ENCODE results near the gene OPCML. TPM values are rescaled to one million over a fixed set of nuclear protein-coding genes. Genes with fewer than 3 reads are reported as not detected.

The OPCML gene
- total RNA-seq, 5 donors from 2014 or later (not counting 1 experiment from before 2014, with no cell fraction given): not detected

DNA sequence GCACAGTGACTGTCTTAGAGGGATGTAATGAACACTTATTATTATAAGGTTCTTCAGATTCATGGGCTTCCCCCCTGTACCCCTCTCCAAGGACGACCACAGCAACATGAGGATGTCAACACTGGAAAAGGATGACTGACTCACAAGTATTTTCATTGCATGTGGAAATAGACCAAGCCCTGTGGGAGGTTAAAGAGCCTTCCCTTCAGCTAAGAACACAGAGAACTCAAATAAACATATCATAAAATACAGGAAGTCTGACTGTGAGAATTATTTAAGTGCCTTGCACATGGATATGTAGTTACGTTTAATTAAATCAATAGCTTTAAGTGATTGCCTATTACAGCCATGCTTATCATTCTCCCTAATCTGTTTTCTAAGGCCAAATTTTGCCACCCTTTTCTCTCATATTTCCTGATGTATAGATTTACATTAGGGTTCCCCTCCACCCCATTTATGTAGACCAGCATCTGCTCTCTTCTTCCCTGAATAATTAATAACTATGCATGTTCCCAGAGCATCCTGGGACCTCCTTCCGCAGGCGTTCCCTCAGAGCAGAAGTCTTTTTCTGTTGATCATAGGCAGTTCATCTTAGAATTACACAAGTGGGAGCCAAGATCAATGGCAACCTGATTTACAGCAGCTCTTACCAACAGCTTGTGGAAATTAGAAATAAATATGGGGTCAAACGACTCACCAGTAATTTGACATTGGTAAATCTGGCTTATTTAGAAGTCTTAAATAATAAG, 226.9 kb downstream of the OPCML start:
- DNase-seq (no peak), ATAC-seq (replicated peaks in 1 of 4) (no peak)
- H3K27ac Mint-ChIP-seq: no peak overlapping the region
- H3K9me3 ChIP-seq: no peaks in the 10 kb centered on the region
- no peaks in the 10 kb centered on the region for H3K36me3 ChIP-seq (ENCODE audit: control insufficient read depth in 2 of 2, extremely low read depth in 1 of 2, insufficient read depth in 1 of 2, low read length in 1 of 2)
- ChIA-PET POLR2A (no interaction called here), CTCF (no interaction called here)
- no peak overlapping the region for H3K4me3 ChIP-seq (ENCODE audit: control insufficient read depth in 1 of 2, extremely low read depth in 1 of 2, low read length in 1 of 2)
- no peaks in the 10 kb centered on the region for H3K4me1 ChIP-seq (ENCODE audit: control insufficient read depth in 1 of 2, extremely low read depth in 1 of 2, insufficient read depth in 2 of 2, low read length in 2 of 2)
- peaks cover 0 to 5% (median 5%) of the 10 kb centered on the region in 3 donors for H3K9me3 Mint-ChIP-seq
- H3K27me3 Mint-ChIP-seq: no peaks in the 10 kb centered on the region
- H3K36me3 Mint-ChIP-seq: no peaks in the 10 kb centered on the region
- no peaks in the 10 kb centered on the region for H3K27me3 ChIP-seq (replicated peaks in 1 of 2; ENCODE audit: control insufficient read depth in 2 of 2, extremely low read depth in 1 of 2, insufficient read depth in 2 of 2, low read length in 1 of 2)
- no peak overlapping the region for H3K27ac ChIP-seq (ENCODE audit: low read length)
- no CpG with 5 or more reads among the region's 5 CpGs for WGBS (ENCODE audit: insufficient coverage)
- H3K4me1 Mint-ChIP-seq: no peaks in the 10 kb centered on the region
- H3K4me3 Mint-ChIP-seq: no peak overlapping the region

DNA sequence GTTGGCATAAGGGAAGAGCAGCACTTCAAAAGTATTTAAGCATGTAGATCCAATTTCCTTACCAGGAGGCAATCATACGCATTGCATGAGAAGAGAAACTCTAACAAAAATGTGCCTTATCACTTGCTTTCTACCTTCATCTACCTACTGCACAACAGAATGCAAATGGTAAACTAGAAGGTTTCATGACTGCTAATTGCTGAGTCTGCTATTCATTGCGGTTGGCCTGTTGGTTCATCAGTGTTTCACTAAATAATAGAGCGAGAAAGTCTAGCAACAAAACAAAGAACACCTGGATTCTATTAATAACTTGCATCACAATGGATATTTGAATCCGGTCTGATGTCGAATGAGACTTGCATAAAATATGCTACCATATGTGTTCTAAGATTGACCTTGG, 229.0 kb downstream of the OPCML start:
- POLR2A ChIA-PET: no interaction called here

DNA sequence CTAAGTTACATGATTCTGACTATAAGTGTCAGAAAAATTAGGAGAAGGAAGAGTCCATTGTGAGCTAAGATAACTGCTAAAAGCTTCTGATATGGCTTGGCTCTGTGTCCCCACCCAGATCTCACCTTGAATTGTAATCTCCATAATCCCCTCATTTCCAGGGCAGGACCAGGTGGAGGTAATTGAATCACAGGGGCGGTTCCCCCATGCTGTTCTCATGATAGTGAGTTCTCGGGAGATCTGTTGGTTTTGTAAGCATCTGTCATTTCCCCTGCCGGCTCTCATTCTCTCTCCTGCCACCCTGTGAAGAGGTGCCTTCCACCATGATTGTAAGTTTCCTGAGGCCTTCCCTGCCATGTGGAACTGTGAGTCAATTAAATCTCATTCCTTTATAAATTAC, 230.2 kb downstream of the OPCML start:
- H3K27ac Mint-ChIP-seq: no peak overlapping the region
- WGBS (ENCODE audit: insufficient coverage): 0% methylated on average over 1 of the region's 3 CpGs
- H3K4me3 Mint-ChIP-seq: no peak overlapping the region
- Histone ChIP-seq H3K36me3 (ENCODE audit: control insufficient read depth in 2 of 2, extremely low read depth in 1 of 2, insufficient read depth in 1 of 2, low read length in 1 of 2) (no peaks in the 10 kb centered on the region), H3K4me1 (ENCODE audit: control insufficient read depth in 1 of 2, extremely low read depth in 1 of 2, insufficient read depth in 2 of 2, low read length in 2 of 2) (no peaks in the 10 kb centered on the region), H3K27me3 (replicated peaks in 1 of 2; ENCODE audit: control insufficient read depth in 2 of 2, extremely low read depth in 1 of 2, insufficient read depth in 2 of 2, low read length in 1 of 2) (no peaks in the 10 kb centered on the region), H3K9me3 (no peaks in the 10 kb centered on the region), H3K27ac (ENCODE audit: low read length) (no peak overlapping the region), H3K4me3 (ENCODE audit: control insufficient read depth in 1 of 2, extremely low read depth in 1 of 2, low read length in 1 of 2) (no peak overlapping the region)
- POLR2A ChIA-PET: no interaction called here
- H3K9me3 Mint-ChIP-seq: peaks cover 0 to 5% (median 0%) of the 10 kb centered on the region in 3 donors
- H3K36me3 Mint-ChIP-seq: no peaks in the 10 kb centered on the region
- no peaks in the 10 kb centered on the region for H3K27me3 Mint-ChIP-seq
- CTCF ChIA-PET: no interaction called here
- no peaks in the 10 kb centered on the region for H3K4me1 Mint-ChIP-seq
- no peak for DNase-seq
- no peak for ATAC-seq (replicated peaks in 1 of 4)

More for the DNA sequence above, 229.0 kb downstream of the OPCML start:
- Mint-ChIP-seq H3K4me3 (no peak overlapping the region), H3K9me3 (peaks cover 0 to 5% (median 0%) of the 10 kb centered on the region in 3 donors), H3K27ac (no peak overlapping the region), H3K27me3 (no peaks in the 10 kb centered on the region), H3K36me3 (no peaks in the 10 kb centered on the region), H3K4me1 (no peaks in the 10 kb centered on the region)
- H3K27ac ChIP-seq (ENCODE audit: low read length): no peak overlapping the region
- WGBS (ENCODE audit: insufficient coverage): 94% methylated on average over 3 of the region's 5 CpGs
- no peaks in the 10 kb centered on the region for H3K9me3 ChIP-seq
- H3K4me3 ChIP-seq (ENCODE audit: control insufficient read depth in 1 of 2, extremely low read depth in 1 of 2, low read length in 1 of 2): no peak overlapping the region
- CTCF ChIA-PET: no interaction called here
- ATAC-seq (replicated peaks in 1 of 4): no peak
- DNase-seq: no peak
- no peaks in the 10 kb centered on the region for H3K36me3 ChIP-seq (ENCODE audit: control insufficient read depth in 2 of 2, extremely low read depth in 1 of 2, insufficient read depth in 1 of 2, low read length in 1 of 2)
- no peaks in the 10 kb centered on the region for H3K27me3 ChIP-seq (replicated peaks in 1 of 2; ENCODE audit: control insufficient read depth in 2 of 2, extremely low read depth in 1 of 2, insufficient read depth in 2 of 2, low read length in 1 of 2)
- no peaks in the 10 kb centered on the region for H3K4me1 ChIP-seq (ENCODE audit: control insufficient read depth in 1 of 2, extremely low read depth in 1 of 2, insufficient read depth in 2 of 2, low read length in 2 of 2)

GRCh38 chr11:133300666-133301065, 231.6 kb downstream of the OPCML start:
- no peaks in the 10 kb centered on the region for H3K9me3 ChIP-seq
- Mint-ChIP-seq H3K4me1 (no peaks in the 10 kb centered on the region), H3K27ac (no peak overlapping the region), H3K9me3 (peaks cover 0 to 3% (median 0%) of the 10 kb centered on the region in 3 donors), H3K27me3 (no peaks in the 10 kb centered on the region), H3K36me3 (no peaks in the 10 kb centered on the region), H3K4me3 (no peak overlapping the region)
- no peak overlapping the region for H3K27ac ChIP-seq (ENCODE audit: low read length)
- no peaks in the 10 kb centered on the region for H3K27me3 ChIP-seq (replicated peaks in 1 of 2; ENCODE audit: control insufficient read depth in 2 of 2, extremely low read depth in 1 of 2, insufficient read depth in 2 of 2, low read length in 1 of 2)
- CTCF ChIA-PET: no interaction called here
- POLR2A ChIA-PET: no interaction called here
- H3K36me3 ChIP-seq (ENCODE audit: control insufficient read depth in 2 of 2, extremely low read depth in 1 of 2, insufficient read depth in 1 of 2, low read length in 1 of 2): no peaks in the 10 kb centered on the region
- WGBS (ENCODE audit: insufficient coverage): 92% methylated on average over 2 of the region's 3 CpGs
- no peak for ATAC-seq (replicated peaks in 1 of 4)
- no peak for DNase-seq
- H3K4me1 ChIP-seq (ENCODE audit: control insufficient read depth in 1 of 2, extremely low read depth in 1 of 2, insufficient read depth in 2 of 2, low read length in 2 of 2): no peaks in the 10 kb centered on the region
- no peak overlapping the region for H3K4me3 ChIP-seq (ENCODE audit: control insufficient read depth in 1 of 2, extremely low read depth in 1 of 2, low read length in 1 of 2)

GRCh38 chr11:133291780-133292179, 240.5 kb downstream of the OPCML start:
- ATAC-seq (replicated peaks in 1 of 4): no peak
- 78% methylated on average over 6 of the region's 7 CpGs for WGBS (ENCODE audit: insufficient coverage)

GRCh38 chr11:133285359-133285758, 246.9 kb downstream of the OPCML start:
- H3K4me1 ChIP-seq (ENCODE audit: control insufficient read depth in 1 of 2, extremely low read depth in 1 of 2, insufficient read depth in 2 of 2, low read length in 2 of 2): no peaks in the 10 kb centered on the region
- Mint-ChIP-seq H3K36me3 (no peaks in the 10 kb centered on the region), H3K27ac (no peak overlapping the region), H3K4me1 (no peaks in the 10 kb centered on the region), H3K9me3 (peaks cover 0 to 7% (median 4%) of the 10 kb centered on the region in 3 donors), H3K27me3 (no peaks in the 10 kb centered on the region), H3K4me3 (no peak overlapping the region)
- no peak for DNase-seq
- ATAC-seq (replicated peaks in 1 of 4): no peak
- H3K27me3 ChIP-seq (replicated peaks in 1 of 2; ENCODE audit: control insufficient read depth in 2 of 2, extremely low read depth in 1 of 2, insufficient read depth in 2 of 2, low read length in 1 of 2): no peaks in the 10 kb centered on the region
- ChIA-PET CTCF (no interaction called here), POLR2A (no interaction called here)
- WGBS (ENCODE audit: insufficient coverage): 82% methylated on average over 4 of the region's 6 CpGs
- H3K4me3 ChIP-seq (ENCODE audit: control insufficient read depth in 1 of 2, extremely low read depth in 1 of 2, low read length in 1 of 2): no peak overlapping the region
- no peaks in the 10 kb centered on the region for H3K9me3 ChIP-seq
- no peaks in the 10 kb centered on the region for H3K36me3 ChIP-seq (ENCODE audit: control insufficient read depth in 2 of 2, extremely low read depth in 1 of 2, insufficient read depth in 1 of 2, low read length in 1 of 2)
- no peak overlapping the region for H3K27ac ChIP-seq (ENCODE audit: low read length)

More at GRCh38 chr11:133291780-133292179, 240.5 kb downstream of the OPCML start:
- H3K9me3 ChIP-seq: no peaks in the 10 kb centered on the region
- H3K36me3 ChIP-seq (ENCODE audit: control insufficient read depth in 2 of 2, extremely low read depth in 1 of 2, insufficient read depth in 1 of 2, low read length in 1 of 2): no peaks in the 10 kb centered on the region
- POLR2A ChIA-PET: no interaction called here
- Mint-ChIP-seq H3K27me3 (no peaks in the 10 kb centered on the region), H3K36me3 (no peaks in the 10 kb centered on the region), H3K4me3 (no peak overlapping the region), H3K27ac (no peak overlapping the region), H3K4me1 (no peaks in the 10 kb centered on the region), H3K9me3 (peaks cover 0 to 4% (median 0%) of the 10 kb centered on the region in 3 donors)
- DNase-seq: no peak
- H3K27me3 ChIP-seq (replicated peaks in 1 of 2; ENCODE audit: control insufficient read depth in 2 of 2, extremely low read depth in 1 of 2, insufficient read depth in 2 of 2, low read length in 1 of 2): no peaks in the 10 kb centered on the region
- H3K27ac ChIP-seq (ENCODE audit: low read length): no peak overlapping the region
- CTCF ChIA-PET: no interaction called here
- no peak overlapping the region for H3K4me3 ChIP-seq (ENCODE audit: control insufficient read depth in 1 of 2, extremely low read depth in 1 of 2, low read length in 1 of 2)
- no peaks in the 10 kb centered on the region for H3K4me1 ChIP-seq (ENCODE audit: control insufficient read depth in 1 of 2, extremely low read depth in 1 of 2, insufficient read depth in 2 of 2, low read length in 2 of 2)

DNA sequence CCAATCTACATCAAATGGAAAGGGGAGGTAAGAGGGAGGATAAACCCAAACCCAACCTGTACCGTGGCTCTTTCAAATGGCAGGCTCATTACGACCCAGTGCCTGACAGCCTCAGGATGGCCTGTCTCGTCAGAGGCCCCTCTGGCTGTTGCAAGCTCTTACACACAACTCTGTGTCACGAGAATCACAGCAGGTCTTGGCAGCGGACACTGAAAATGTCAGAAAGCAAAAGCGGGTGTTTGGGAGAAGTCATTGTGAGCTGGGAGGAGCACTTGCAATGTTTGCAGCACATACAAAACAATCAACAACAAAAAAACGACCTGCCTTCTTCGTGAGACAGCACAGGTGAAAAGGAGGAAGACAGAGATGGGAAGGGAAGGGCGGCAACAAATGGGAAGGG, 248.1 kb downstream of the OPCML start:
- ChIA-PET CTCF (no interaction called here), POLR2A (no interaction called here)
- Mint-ChIP-seq H3K9me3 (peaks cover 0 to 4% (median 4%) of the 10 kb centered on the region in 3 donors), H3K4me3 (no peak overlapping the region), H3K4me1 (no peaks in the 10 kb centered on the region), H3K36me3 (no peaks in the 10 kb centered on the region), H3K27me3 (no peaks in the 10 kb centered on the region), H3K27ac (no peak overlapping the region)
- Histone ChIP-seq H3K4me1 (ENCODE audit: control insufficient read depth in 1 of 2, extremely low read depth in 1 of 2, insufficient read depth in 2 of 2, low read length in 2 of 2) (no peaks in the 10 kb centered on the region), H3K27ac (ENCODE audit: low read length) (no peak overlapping the region), H3K27me3 (replicated peaks in 1 of 2; ENCODE audit: control insufficient read depth in 2 of 2, extremely low read depth in 1 of 2, insufficient read depth in 2 of 2, low read length in 1 of 2) (no peaks in the 10 kb centered on the region), H3K36me3 (ENCODE audit: control insufficient read depth in 2 of 2, extremely low read depth in 1 of 2, insufficient read depth in 1 of 2, low read length in 1 of 2) (no peaks in the 10 kb centered on the region), H3K9me3 (no peaks in the 10 kb centered on the region), H3K4me3 (ENCODE audit: control insufficient read depth in 1 of 2, extremely low read depth in 1 of 2, low read length in 1 of 2) (no peak overlapping the region)
- no CpG with 5 or more reads among the region's 9 CpGs for WGBS (ENCODE audit: insufficient coverage)
- DNase-seq: no peak
- ATAC-seq (replicated peaks in 1 of 4): no peak
